ENCODE data around the gene COG6. TPM values are rescaled to one million over a fixed set of nuclear protein-coding genes. Genes with fewer than 3 reads are reported as not detected.

Gene COG6
- total and polyA plus RNA-seq, 7 donors = 4.3 to 26.4 (median 9.8) TPM

DNA sequence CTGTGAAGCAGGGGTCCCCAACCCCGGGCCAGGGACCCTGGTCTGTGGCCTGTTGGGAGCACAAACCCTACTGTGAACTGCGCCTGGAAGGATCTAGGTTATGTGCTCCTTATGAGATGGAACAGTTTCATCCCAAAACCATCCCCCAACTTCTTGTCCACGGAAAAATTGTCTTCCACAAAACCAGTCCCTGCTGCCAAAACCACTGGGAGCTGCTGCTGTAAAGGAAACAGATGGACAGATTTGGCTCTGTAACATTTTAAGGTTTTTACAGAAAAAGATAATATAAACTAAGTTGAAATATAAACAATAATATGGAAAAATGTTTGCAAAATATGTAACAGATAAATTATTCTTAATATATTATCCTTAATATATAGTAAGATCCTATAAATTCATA lies 73.7 kb downstream of the COG6 start:
- no peaks in the 10 kb centered on the region for H3K27me3 ChIP-seq (ENCODE audit: insufficient read depth in 3 of 3, low read length in 2 of 3)
- WGBS, 3 donors = 60 to 77% (median 65%) methylated on average over 3 of the region's 3 CpGs
- TF ChIP-seq, protein P1, sequence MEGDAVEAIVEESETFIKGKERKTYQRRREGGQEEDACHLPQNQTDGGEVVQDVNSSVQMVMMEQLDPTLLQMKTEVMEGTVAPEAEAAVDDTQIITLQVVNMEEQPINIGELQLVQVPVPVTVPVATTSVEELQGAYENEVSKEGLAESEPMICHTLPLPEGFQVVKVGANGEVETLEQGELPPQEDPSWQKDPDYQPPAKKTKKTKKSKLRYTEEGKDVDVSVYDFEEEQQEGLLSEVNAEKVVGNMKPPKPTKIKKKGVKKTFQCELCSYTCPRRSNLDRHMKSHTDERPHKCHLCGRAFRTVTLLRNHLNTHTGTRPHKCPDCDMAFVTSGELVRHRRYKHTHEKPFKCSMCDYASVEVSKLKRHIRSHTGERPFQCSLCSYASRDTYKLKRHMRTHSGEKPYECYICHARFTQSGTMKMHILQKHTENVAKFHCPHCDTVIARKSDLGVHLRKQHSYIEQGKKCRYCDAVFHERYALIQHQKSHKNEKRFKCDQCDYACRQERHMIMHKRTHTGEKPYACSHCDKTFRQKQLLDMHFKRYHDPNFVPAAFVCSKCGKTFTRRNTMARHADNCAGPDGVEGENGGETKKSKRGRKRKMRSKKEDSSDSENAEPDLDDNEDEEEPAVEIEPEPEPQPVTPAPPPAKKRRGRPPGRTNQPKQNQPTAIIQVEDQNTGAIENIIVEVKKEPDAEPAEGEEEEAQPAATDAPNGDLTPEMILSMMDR (IDR thresholded peaks at IDR 0.05) = no peak
- DNase-seq = no peak
- ATAC-seq = no peak
- no peaks in the 10 kb centered on the region for H3K9me3 ChIP-seq
- no peak overlapping the region for H3K27ac ChIP-seq
- intact Hi-C loops (cut with DNase I) = no loop called here
- H3K4me3 ChIP-seq = no peak overlapping the region
- H3K4me1 ChIP-seq = no peaks in the 10 kb centered on the region
- peaks cover 0 to 69% of the 10 kb centered on the region in 2 donors for H3K36me3 ChIP-seq (ENCODE audit: insufficient read depth in 1 of 2, low read depth in 1 of 2)

DNA sequence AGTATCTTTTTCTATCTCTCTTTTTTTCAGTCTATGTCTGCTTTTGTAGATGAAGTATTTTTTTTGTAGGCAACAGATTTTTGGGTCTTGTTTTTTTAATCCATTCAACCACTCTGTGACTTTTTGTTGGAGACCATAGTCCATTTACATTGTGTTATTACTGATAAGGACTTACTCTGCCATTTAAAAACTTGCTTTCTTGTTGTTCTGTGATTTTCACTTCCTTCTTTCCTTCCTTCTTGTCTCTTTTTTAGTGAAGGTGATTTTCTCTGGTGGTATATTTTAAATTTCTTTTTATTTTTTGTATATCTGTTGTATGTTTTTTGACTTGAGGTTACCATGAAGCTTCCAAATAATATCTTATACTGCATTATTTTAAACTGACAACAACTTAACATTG lies 79.5 kb downstream of the COG6 start:
- intact Hi-C loops (cut with DNase I) = no loop called here
- no peaks in the 10 kb centered on the region for H3K4me1 ChIP-seq
- H3K4me3 ChIP-seq = no peak overlapping the region
- no peaks in the 10 kb centered on the region for H3K9me3 ChIP-seq
- ATAC-seq = no peak
- H3K27me3 ChIP-seq (ENCODE audit: insufficient read depth in 3 of 3, low read length in 2 of 3) = no peaks in the 10 kb centered on the region
- H3K27ac ChIP-seq = no peak overlapping the region
- no peak for DNase-seq
- TF ChIP-seq, protein P1 (IDR thresholded peaks at IDR 0.05) = no peak
- H3K36me3 ChIP-seq (ENCODE audit: insufficient read depth in 1 of 2, low read depth in 1 of 2) = peaks cover 0 to 32% of the 10 kb centered on the region in 2 donors

DNA sequence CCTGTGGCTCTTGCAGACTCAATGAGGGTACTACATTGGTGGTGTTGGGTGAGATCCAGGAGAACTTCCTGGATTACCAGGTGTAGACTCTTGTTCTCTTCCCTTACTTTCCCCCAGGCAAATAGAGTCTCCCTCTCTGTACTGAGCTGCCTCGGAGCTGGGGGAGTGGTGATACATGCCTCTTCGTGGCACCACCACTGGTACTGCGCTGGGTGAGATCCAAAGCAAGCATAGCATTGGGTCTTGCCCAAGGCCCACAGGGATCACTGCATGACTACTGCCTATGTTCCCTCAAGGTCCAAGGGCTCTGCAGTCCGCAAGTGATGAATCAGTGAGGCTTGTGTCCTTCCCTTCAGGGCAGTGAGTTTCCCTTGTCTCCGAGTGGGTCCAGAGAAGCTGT lies 81.6 kb downstream of the COG6 start:
- no peaks in the 10 kb centered on the region for H3K4me1 ChIP-seq
- 93 to 98% (median 97%) methylated on average over 5 of the region's 5 CpGs for WGBS, 3 donors
- DNase-seq (no peak), ATAC-seq (no peak)
- intact Hi-C loops (cut with DNase I) = no loop called here
- TF ChIP-seq, protein P1 (IDR thresholded peaks at IDR 0.05) = no peak
- H3K27ac ChIP-seq = no peak overlapping the region
- peaks cover 0 to 26% of the 10 kb centered on the region in 2 donors for H3K36me3 ChIP-seq (ENCODE audit: insufficient read depth in 1 of 2, low read depth in 1 of 2)
- H3K27me3 ChIP-seq (ENCODE audit: insufficient read depth in 3 of 3, low read length in 2 of 3) = no peaks in the 10 kb centered on the region
- H3K4me3 ChIP-seq = no peak overlapping the region
- no peaks in the 10 kb centered on the region for H3K9me3 ChIP-seq

DNA sequence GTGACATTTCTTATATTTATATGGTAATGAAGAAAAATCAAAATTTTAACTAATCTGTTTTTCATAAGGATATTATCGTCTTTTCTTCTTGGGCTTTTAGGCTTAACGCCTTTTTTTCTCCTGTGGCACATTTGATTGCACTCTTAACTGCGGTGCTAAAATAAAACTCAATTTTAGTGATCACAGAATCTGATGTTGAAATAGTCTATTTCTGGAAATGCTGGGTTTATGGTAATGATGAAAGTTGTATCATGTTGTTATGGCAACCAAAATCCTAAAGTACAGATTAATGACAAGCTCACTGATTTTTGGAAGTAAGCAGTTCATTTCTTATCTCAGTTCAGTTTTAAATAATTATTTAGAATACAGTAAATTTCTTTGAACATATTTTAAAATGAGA lies 85.3 kb downstream of the COG6 start:
- WGBS, 3 donors = 94 to 98% (median 97%) methylated on average over 3 of the region's 3 CpGs
- no peaks in the 10 kb centered on the region for H3K9me3 ChIP-seq
- TF ChIP-seq, protein P1 (IDR thresholded peaks at IDR 0.05) = no peak
- no peak overlapping the region for H3K4me3 ChIP-seq
- H3K36me3 ChIP-seq (ENCODE audit: insufficient read depth in 1 of 2, low read depth in 1 of 2) = peaks cover 0 to 18% of the 10 kb centered on the region in 2 donors
- no peaks in the 10 kb centered on the region for H3K4me1 ChIP-seq
- H3K27ac ChIP-seq = no peak overlapping the region
- no peak for DNase-seq
- H3K27me3 ChIP-seq (ENCODE audit: insufficient read depth in 3 of 3, low read length in 2 of 3) = no peaks in the 10 kb centered on the region
- ATAC-seq = no peak
- intact Hi-C loops (cut with DNase I) = no loop called here

DNA sequence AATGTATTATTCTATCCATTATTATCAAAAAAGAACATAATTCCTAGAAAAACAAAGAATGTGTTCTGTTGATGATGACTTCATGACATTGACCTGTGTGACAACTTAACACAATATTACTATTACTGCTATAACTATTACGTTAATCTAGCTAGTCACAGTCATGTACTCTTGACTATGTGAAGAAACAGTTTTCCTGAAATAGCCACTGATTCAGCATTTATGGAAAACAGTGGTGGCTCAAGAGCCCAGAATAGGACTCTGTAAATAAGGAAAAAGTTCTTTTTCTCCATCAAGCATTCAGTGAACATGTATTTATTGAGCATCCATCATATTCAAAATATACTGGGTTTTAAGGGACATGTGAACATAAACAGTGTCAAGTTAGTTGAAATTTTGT lies 93.5 kb downstream of the COG6 start:
- H3K4me3 ChIP-seq = no peak overlapping the region
- no peak overlapping the region for H3K27ac ChIP-seq
- peaks cover 0 to 8% of the 10 kb centered on the region in 2 donors for H3K36me3 ChIP-seq (ENCODE audit: insufficient read depth in 1 of 2, low read depth in 1 of 2)
- intact Hi-C loops (cut with DNase I) = no loop called here
- no peak for DNase-seq
- no peaks in the 10 kb centered on the region for H3K9me3 ChIP-seq
- H3K4me1 ChIP-seq = no peaks in the 10 kb centered on the region
- H3K27me3 ChIP-seq (ENCODE audit: insufficient read depth in 3 of 3, low read length in 2 of 3) = no peaks in the 10 kb centered on the region
- TF ChIP-seq, protein P1 (IDR thresholded peaks at IDR 0.05) = no peak
- ATAC-seq = no peak
- WGBS, 3 donors = 38 to 50% (median 44%) methylated on average over 1 of the region's 1 CpG

All from psoas muscle (tissue), 8 donors.